Epithelial cell of esophagus (primary cell): Measurements from ENCODE around the gene NTNG1.

Source experiments
- DNase-seq: peaks from one replicate; pipeline ENCODE4 v3.0.0; 2010; ENCODE audit warnings: low read depth
- H3K4me3 ChIP-seq: 2 replicates; pipeline ENCODE4 v1.5.1; 2011; ENCODE audit warnings: mild to moderate bottlenecking, low read length, control low read depth
- TF ChIP-seq, protein P1 (sequence below): IDR thresholded peaks from 2 replicates; pipeline ENCODE4 v1.5.1; 2011; ENCODE audit warnings: low read depth, mild to moderate bottlenecking, low read length, control low read depth, inconsistent platforms; ENCODE audit not compliant: insufficient read depth; ENCODE audit errors: missing control alignments

NTNG1 gene

DNA sequence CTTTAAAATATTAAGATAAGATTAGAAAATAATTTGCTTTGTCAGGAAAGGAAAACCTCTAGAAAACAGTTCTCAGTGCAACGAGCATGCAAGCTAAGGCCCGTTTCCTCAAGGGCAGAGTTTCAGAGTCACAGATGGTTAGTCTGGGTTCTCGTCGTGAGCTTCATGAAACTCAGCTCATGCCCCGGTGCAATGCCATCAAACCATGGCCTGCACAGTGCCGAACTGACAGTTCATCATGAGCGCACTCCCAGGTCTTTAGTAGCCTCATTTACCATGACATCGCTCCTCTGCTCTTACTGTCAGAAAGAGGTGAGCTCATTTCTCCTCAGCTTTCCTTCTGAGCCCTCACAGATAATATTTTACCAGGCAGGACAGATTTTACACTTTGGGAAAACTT lies 319.2 kb downstream of the NTNG1 start:
- DNase-seq = no peak

DNA sequence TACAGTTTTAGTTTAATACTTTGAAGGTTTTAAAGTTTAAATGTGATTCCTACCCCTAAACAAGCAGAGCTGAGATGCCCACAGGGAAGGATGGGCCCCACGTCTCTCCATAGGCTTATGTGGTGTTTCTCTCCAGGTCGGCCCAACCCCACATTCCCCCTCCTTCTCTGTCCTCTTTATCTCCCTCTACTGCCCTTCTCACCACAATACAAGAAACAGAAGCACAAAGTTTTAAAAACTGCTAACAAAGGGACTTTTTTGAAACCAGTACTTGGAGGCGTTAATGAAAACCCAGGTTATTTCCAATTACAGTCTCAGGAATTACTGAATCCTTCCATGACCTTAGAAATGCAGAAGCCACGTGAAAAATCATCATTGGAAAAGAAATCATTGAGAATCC lies 324.0 kb downstream of the NTNG1 start:
- no peak for DNase-seq
- no peak overlapping the region for H3K4me3 ChIP-seq
- TF ChIP-seq, protein P1, sequence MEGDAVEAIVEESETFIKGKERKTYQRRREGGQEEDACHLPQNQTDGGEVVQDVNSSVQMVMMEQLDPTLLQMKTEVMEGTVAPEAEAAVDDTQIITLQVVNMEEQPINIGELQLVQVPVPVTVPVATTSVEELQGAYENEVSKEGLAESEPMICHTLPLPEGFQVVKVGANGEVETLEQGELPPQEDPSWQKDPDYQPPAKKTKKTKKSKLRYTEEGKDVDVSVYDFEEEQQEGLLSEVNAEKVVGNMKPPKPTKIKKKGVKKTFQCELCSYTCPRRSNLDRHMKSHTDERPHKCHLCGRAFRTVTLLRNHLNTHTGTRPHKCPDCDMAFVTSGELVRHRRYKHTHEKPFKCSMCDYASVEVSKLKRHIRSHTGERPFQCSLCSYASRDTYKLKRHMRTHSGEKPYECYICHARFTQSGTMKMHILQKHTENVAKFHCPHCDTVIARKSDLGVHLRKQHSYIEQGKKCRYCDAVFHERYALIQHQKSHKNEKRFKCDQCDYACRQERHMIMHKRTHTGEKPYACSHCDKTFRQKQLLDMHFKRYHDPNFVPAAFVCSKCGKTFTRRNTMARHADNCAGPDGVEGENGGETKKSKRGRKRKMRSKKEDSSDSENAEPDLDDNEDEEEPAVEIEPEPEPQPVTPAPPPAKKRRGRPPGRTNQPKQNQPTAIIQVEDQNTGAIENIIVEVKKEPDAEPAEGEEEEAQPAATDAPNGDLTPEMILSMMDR = no peak

More for the DNA sequence above, 319.2 kb downstream of the NTNG1 start:
- TF ChIP-seq, protein P1 = no peak
- no peak overlapping the region for H3K4me3 ChIP-seq

DNA sequence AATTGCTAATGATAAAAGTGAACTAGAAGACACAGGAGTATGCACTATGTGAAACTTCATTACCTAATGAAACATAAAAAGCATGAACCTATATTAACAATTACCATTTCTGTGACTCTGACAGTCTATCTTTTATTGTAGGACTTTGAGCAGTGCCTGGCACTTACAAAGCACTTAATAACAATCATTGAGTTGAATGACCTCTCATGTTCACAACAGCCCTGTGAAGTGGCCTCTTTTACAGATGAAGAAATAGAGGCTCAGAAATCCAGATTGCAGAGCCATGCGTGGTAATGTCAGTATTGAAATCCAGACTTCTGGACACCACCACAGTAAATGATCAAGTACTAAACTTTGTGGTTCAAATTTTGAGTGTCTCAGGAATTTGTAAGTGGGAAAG lies 326.4 kb downstream of the NTNG1 start:
- no peak overlapping the region for H3K4me3 ChIP-seq
- TF ChIP-seq, protein P1 = no peak
- no peak for DNase-seq

DNA sequence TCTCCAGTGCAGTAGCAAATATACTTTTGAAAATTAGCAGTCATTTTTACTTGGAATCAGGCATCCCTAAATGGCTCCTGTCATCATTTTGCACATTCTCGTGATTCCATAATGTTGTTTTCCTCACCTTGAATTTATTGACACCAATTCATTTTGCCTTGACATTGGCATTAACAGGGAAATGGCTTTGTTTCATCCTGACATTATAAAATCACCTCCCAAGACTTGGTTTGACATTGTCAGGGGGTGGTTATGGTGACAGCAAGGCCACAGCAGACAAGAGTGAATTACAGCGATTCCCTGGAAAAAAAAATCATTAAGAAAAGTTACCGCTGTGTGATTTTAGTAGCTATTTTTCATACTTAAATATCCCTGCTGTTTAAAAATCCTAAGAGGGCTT lies 327.0 kb downstream of the NTNG1 start:
- DNase-seq = no peak
- TF ChIP-seq, protein P1 = no peak
- H3K4me3 ChIP-seq = no peak overlapping the region

DNA sequence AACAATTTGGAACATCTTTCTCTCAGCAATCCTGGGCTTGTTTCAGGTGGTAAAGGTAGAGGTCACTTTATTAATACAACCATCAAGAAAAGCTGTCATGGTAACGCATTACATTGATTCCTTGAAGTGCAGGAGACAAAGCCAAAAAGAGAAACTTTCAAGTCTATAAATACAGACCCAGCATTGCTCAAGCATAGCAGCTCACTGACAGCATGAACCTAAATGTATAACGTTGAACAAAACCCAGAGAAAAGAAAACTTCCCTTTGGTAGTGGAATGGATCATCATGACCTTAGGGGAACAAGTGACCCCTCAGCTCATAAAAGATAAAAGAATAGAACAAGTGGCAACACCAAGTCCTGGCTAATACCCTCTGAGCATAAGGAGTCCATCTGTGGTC lies 332.2 kb downstream of the NTNG1 start:
- DNase-seq = no peak
- H3K4me3 ChIP-seq = no peak overlapping the region
- TF ChIP-seq, protein P1 = no peak

DNA sequence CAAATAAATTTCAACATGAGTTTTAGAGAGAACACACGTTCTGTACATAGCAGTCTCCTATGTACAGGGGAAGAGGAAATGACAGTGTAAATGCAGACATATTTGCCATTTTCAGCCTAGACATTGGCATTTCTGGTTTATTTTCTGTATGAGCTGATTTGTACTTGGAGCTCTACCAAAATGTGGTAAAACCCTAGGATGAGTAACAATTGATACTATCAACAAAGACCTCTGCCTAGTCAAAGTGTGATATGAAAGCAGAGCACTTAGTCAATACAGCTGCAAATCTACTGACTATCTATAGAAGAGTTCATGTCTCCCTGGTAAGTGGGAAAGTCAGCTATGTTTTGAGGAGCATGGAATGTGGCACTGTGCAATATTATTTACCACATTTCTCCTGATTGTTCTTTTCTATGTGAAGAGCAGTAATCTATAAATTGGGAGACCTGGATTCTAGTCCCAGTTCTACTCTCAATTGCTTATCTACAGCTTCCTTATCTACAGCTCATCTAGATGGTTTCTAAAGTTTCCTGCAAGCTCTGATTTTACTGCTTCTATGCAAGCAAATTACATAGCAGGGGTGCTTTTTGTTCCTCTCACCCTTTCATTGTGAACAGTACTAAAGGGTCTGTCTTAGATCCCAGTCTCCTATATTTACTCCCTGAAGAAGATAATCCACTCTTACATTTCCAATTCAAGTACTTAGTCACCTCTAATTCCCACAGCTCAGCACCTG lies 334.2 kb downstream of the NTNG1 start:
- H3K4me3 ChIP-seq = no peak overlapping the region
- no peak for DNase-seq
- TF ChIP-seq, protein P1 = no peak

DNA sequence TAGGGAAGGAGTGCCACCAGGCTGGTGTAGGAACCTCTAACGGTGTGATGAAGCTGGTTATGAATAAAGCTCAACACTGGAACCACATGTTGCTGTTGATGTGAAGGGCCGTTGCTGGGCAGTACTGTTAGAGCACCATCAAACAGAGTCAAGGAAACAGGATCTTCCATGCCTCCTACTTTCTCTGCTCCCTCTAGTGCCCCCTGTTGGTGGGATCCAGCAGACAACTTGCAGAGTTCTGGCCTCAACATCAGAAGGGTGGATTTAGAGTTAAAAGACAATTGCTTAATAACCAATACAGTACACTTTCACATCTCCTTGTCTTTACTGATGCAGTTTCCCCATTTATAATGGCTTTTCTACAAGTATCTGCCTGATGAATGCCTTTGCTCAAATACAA lies 336.4 kb downstream of the NTNG1 start:
- H3K4me3 ChIP-seq = no peak overlapping the region
- TF ChIP-seq, protein P1 = peak; percentile 23
- no peak for DNase-seq
